AG09319 (cell line): ENCODE results near the gene TBC1D22A.

Experiments used
- DNase-seq: peaks from one replicate; pipeline ENCODE4 v3.0.0-alpha.2; 2010; ENCODE audit warnings: low read depth; ENCODE audit errors: extremely low read depth
- TF ChIP-seq, protein P1 (sequence below): IDR thresholded peaks from 2 replicates; pipeline ENCODE4 v1.5.1; 2011; ENCODE audit warnings: low read depth, mild to moderate bottlenecking, inconsistent platforms, low read length, moderate library complexity

The TBC1D22A gene

DNA sequence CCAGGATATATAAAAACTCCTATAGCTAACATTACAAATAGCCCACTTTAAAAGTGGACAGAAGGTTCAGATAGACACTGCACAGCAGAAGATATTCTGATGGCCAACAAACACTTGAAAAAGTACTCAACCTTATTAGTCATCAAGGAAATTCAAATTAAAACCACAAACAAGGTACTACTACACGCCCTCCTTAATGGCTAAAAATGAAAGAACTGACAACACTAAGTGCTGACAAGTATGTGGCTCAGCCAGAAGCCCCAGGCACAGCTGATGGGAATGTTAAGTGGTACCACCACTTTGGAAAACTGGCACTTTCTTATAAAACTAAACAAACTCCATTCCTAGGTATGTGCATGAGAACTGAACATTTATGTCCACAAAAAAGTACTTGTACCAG lies 320.1 kb downstream of the TBC1D22A start:
- DNase-seq: no peak
- TF ChIP-seq, protein P1, sequence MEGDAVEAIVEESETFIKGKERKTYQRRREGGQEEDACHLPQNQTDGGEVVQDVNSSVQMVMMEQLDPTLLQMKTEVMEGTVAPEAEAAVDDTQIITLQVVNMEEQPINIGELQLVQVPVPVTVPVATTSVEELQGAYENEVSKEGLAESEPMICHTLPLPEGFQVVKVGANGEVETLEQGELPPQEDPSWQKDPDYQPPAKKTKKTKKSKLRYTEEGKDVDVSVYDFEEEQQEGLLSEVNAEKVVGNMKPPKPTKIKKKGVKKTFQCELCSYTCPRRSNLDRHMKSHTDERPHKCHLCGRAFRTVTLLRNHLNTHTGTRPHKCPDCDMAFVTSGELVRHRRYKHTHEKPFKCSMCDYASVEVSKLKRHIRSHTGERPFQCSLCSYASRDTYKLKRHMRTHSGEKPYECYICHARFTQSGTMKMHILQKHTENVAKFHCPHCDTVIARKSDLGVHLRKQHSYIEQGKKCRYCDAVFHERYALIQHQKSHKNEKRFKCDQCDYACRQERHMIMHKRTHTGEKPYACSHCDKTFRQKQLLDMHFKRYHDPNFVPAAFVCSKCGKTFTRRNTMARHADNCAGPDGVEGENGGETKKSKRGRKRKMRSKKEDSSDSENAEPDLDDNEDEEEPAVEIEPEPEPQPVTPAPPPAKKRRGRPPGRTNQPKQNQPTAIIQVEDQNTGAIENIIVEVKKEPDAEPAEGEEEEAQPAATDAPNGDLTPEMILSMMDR: no peak

DNA sequence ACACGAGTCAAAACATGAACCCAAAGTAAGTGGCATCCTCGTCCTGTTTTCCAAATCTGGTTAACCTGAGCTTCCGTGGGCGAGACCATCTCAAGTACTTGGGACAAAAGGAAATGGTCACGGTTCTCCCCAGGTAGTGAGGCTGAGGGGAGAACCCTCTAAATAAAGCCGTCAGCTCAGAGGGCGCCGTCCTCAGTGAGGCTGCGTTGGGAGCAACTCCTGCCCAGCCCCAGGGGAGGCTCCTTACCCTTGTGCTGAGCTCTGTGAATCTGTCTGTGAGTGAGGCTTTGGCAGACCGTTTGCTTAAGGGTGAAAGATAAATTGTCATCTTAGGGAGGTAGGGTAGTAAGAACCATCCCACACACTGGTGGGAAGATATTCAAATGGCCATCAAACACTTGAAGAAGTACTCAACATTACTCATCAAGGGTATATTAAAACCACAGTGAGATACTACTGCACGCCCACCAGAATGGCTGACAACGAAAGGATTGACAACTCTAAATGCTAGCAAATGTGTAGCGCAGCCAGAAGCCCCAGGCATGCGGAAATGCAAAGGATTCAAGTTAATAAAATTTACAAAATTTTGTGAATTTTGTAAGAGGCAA lies 321.0 kb downstream of the TBC1D22A start:
- TF ChIP-seq, protein P1: no peak
- DNase-seq: no peak

DNA sequence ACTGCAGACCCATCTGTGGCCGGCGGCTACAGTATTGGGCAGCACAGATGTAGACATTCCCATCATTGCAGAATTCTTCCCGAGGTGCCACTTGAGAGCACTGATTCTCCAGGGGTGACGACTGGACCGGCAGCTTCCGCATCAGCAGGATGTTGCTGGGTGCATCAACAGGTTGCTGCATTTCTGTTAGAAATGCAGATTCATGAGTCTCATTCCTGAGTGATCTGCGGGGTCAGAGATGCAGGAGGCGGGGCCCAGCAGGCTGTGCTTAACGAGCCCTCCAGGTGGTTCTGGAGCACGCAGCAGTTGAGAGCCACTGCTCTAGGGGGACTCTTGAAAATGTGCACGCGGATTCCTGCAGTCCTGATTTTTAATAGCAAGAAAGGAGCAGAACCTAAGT lies 321.8 kb downstream of the TBC1D22A start:
- TF ChIP-seq, protein P1: no peak
- no peak for DNase-seq

DNA sequence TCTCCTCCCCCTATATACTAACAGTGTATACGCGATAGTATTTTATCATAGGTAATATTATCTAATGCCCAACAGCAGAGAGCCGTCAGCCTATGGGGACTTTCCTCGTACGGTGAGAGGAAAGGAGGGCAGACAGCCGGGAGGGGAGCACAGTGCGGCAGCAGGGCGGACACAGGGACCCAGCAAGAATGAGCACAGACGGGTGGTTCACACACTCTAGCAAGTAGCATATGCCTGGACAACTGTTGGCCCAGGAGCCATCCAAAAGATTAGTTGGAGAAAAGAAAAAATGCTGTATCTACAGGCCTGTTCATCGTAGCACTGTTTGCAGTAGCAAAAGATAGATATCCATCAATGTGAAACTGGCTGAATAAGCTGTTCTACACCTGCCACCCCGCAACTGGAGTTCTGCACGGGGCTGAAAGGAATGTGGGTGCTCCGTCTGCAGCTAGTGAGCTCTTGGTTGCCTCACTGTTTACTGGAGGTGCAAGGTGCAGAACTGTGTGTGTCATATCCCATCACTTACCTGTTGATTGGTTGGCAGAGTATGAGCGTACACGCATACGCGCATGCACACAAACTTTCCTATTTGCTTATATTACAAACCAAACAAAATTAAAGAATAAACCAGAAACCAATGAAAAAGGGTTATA lies 324.3 kb downstream of the TBC1D22A start:
- TF ChIP-seq, protein P1: no peak
- DNase-seq: no peak

DNA sequence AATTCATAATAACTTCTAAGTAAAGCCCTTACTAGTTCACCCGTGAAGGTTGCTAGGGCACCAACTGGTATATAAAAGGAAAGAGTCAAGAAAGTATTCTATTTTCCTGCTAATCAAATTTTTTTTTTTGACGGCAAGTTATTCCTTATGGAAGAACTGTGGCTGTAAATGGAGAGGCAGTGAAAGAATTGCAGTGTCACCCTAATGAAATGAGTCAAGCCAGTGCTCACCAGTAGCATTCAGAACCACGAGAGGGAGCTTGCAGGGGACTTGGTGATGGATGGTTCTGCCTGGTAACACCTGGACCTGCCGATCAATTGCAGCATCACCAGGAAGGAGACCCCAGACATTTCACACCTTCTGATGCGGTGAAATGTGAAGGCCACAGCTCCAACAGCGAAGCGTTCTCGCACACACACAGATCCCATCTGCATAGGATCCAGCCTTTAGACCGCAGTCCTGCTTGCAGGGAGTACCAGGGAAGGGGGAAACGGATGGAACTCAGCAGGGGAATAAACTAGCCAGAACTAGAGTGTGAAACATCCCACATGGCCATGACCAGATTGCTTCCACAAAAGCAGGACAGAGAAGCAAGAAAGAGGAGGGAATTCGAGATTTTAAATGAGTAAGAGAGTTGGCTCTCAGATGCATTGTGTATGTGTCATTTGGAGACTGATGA lies 326.2 kb downstream of the TBC1D22A start:
- DNase-seq: no peak
- TF ChIP-seq, protein P1: no peak

DNA sequence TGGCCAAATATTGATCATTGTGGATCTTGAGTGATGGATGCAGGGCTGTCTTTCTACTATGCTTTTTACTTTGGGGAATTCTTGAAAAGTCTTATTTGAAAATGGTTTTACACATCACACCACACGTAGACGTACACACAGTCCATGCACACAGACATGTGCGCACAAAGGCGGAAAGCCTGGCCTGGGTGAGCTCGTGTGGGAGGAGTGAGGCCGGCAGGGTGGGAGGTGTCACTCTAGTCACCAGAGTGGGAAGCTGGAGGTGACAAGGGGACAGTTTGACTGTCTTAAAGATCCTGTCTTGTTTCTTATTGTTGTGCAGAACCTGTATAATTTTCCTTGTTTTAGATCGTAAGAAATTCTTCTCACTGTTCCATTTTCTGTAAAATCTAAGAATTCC lies 326.9 kb downstream of the TBC1D22A start:
- TF ChIP-seq, protein P1: no peak
- DNase-seq: no peak

DNA sequence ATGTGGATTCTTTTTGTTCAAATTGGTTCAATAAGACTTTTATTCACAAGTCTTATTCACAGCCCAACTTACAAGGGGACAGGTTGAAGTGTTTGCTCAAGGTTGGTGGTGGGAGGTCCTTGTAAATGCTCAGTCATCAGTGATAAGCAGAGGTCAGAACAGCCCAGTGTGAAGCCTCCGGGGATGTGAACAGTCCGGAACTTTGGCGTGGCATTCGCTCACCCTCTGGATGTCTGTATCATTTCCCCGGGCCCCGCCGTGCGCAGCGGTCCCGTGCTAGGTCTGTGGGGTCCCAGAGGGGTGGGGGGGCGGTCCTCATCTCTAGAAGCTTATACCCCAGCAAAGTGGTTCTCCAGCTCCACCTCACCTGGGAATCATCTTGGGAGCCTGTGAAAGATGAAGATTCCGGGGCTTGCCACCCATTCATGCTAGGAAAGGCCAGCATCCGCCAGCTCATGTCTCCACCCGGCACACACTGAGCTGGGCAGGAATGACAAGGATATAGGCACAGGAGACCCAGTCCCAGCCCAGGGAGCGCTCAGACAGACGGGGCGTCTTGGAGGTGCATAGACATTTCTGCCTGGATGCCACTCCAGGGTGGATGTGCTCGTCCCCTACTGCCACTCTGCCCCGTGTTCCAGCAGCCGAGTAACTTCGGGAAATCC lies 327.5 kb downstream of the TBC1D22A start:
- no peak for DNase-seq
- TF ChIP-seq, protein P1: no peak
